ENCODE measurements around the gene ATF1.
"Not testable (repeated sequence)": the region's sequence is repeated elsewhere in the genome, so short reads cannot be mapped to it uniquely, and the experiment has no call there.

Gene ATF1

GRCh38 chr12:50840809-50841487 lies 77.0 kb downstream of the ATF1 start:
- Mint-ChIP-seq H3K4me3 (no peak overlapping the region), H3K27ac (no peak overlapping the region), H3K36me3 (ENCODE audit: low read depth) (no peaks in the 10 kb centered on the region), H3K4me1 (no peaks in the 10 kb centered on the region), H3K9me3 (peaks cover 14% of the 10 kb centered on the region), H3K27me3 (ENCODE audit: low read depth) (peaks cover 4% of the 10 kb centered on the region)
- no peak for TF ChIP-seq CTCF (IDR thresholded peaks at IDR 0.05; ENCODE audit: unreplicated experiment in 3 of 3)

DNA sequence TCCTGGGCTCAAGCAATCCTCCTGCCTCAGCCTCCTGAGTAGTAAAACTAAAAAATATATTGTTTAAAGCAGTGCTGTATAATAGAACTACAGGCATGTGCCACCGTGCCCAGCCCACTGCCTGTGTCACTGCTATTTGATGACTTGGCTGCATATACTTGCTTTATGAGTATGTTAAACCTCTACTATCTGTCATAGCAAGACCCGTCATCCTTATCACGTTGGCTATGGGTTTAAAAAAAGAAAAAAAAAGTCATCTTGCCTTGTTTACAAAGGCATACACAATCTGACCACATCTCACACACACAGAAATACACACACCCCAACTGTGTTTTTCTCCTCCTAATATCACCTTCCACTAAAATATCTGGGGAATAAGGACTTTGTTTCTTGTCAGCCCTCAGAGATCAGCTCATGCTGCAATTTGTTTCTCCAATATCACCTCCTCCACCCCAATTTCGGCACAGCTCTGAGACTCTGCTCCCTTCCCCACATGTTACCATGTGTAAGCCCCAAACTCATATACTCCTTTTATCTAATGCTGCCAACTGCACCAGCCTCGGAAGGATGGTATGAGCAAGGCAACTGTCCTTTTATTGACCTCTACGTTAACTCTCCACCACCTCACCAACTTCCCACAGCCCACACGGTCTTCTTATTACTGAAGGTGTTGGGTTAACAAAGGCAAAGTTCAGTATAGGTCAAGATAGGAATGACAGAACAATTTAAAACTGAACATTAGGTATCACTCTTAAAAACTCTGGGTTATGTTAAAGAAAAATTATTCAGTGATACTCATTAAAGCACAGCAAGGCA lies 78.0 kb downstream of the ATF1 start:
- H3K27me3 Mint-ChIP-seq (ENCODE audit: low read depth): peaks cover 4% of the 10 kb centered on the region
- H3K9me3 Mint-ChIP-seq: peaks cover 11% of the 10 kb centered on the region
- no peak overlapping the region for H3K4me3 Mint-ChIP-seq
- H3K36me3 Mint-ChIP-seq (ENCODE audit: low read depth): no peaks in the 10 kb centered on the region
- no peaks in the 10 kb centered on the region for H3K4me1 Mint-ChIP-seq
- no peak overlapping the region for H3K27ac Mint-ChIP-seq
- TF ChIP-seq CTCF (IDR thresholded peaks at IDR 0.05; ENCODE audit: unreplicated experiment in 3 of 3): no peak

DNA sequence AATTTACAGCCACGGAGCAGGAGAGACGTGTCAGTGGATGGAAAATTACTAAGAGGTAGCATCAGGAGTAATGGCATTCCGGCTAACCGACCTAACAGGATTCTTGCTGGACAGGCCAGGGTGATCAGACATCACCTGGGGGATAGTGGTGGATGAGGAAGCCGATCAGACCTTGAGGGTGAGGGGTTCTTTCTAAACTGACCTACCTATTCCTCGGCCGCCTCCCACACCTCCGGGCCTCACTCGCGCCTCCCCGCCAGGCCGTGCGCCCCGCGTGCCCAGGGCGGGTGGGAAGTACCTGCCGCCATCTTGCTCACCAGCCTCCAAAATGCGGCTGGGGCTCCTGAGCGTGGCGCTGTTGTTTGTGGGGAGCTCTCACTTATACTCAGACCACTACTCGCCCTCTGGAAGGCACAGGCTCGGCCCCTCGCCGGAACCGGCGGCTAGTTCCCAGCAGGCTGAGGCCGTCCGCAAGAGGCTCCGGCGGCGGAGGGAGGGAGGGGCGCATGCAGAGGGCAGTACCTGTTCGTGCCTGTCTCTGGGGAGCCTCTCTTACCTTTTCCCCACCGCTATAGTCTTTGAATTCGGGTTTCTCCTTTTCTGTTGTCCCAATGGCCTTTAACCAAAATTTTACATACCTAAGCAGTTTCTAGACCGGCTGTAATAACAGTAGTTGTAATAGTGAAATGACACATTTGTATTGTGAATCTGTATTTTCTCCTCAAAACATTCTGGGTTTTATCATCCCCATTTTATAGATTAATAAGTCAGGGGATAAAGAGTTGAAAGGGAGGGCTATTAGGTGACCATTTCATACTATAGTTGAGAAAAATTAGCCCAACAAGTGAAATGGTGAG lies 79.0 kb downstream of the ATF1 start, which contains the start of gene TMPRSS12:
TMPRSS12 (plus strand) TSS at position 290 of the 857 bp plus-strand sequence; CDS start at position 329, 39 bp downstream.
- Mint-ChIP-seq H3K4me1 (no peaks in the 10 kb centered on the region), H3K9me3 (peaks cover 11% of the 10 kb centered on the region), H3K36me3 (ENCODE audit: low read depth) (no peaks in the 10 kb centered on the region), H3K27me3 (ENCODE audit: low read depth) (peaks cover 4% of the 10 kb centered on the region), H3K27ac (no peak within 1 kb of the TSS), H3K4me3 (no peak within 1 kb of the TSS)
- TF ChIP-seq CTCF (IDR thresholded peaks at IDR 0.05; ENCODE audit: unreplicated experiment in 3 of 3): no peak

- peaks cover 7% of the 10 kb centered on the region for H3K27me3 Mint-ChIP-seq (ENCODE audit: low read depth)
- peaks cover 15% of the 10 kb centered on the region for H3K4me1 Mint-ChIP-seq
- no peak for TF ChIP-seq CTCF (IDR thresholded peaks at IDR 0.05; ENCODE audit: unreplicated experiment in 3 of 3)
- no peaks in the 10 kb centered on the region for H3K36me3 Mint-ChIP-seq (ENCODE audit: low read depth)
- peaks cover 11% of the 10 kb centered on the region for H3K9me3 Mint-ChIP-seq
- H3K27ac Mint-ChIP-seq: no peak overlapping the region
- no peak overlapping the region for H3K4me3 Mint-ChIP-seq
These were observed 81.2 kb downstream of the ATF1 start for GRCh38 chr12:50845021-50845647.

DNA sequence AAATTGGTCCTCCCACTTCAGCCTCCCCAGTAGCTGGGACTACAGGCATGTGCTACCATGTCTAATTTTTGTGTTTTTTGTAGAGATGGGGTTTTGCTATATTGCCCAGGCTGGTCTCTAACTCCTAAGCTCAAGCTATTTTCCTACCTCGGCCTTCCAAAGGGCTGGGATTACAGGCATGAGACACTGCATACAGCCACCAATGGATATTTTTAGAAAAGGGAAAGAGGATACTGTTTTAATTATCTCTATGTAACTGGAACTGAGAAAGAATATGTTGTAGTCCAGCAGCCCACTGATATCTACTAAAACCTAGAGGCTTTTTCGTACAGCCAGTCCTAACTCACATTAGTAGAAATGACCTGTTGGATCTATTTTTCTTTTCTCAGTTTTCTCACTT lies 85.1 kb downstream of the ATF1 start:
- Mint-ChIP-seq H3K4me3 (no peak overlapping the region), H3K27ac (no peak overlapping the region), H3K4me1 (peaks cover 15% of the 10 kb centered on the region), H3K27me3 (ENCODE audit: low read depth) (peaks cover 3% of the 10 kb centered on the region), H3K36me3 (ENCODE audit: low read depth) (no peaks in the 10 kb centered on the region), H3K9me3 (peaks cover 12% of the 10 kb centered on the region)
- TF ChIP-seq CTCF (IDR thresholded peaks at IDR 0.05; ENCODE audit: unreplicated experiment in 3 of 3): no peak

DNA sequence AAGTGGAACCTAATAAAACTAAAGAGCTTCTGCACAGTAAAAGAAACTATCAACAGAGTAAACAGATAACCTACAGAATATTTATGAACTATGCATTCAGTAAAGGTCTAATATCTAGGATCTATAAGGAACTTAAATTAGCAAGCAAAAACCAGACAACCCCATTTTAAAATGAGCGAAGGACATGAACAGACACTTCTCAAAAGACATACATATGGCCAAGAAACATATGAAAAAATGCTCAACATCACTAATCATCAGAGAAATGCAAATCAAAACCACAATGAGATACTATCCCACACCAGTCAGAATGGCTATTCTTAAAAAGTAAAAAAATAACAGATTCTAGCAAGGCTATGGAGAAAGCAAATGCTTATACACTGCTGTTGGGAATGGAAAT lies 91.3 kb downstream of the ATF1 start:
- not testable (repeated sequence) for H3K36me3 Mint-ChIP-seq (ENCODE audit: low read depth)

DNA sequence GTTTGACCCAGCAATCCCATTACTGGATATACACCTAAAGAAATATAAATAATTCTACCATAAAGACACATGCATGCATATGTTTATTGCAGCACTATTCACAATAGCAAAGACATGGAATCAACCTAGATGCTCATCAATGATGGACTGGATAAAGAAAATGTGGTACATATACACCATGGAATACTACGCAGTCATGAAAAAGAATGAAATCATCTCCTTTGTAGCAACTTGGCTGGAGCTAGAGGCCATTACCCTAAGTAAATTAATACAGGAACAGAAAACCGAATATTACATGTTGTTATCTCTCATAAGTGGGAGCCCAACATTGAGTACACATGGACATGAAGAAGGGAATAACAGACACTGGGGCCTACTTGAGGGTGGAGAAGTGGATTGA lies 91.8 kb downstream of the ATF1 start:
- H3K4me3 Mint-ChIP-seq; H3K36me3 Mint-ChIP-seq (ENCODE audit: low read depth); H3K27me3 Mint-ChIP-seq (ENCODE audit: low read depth); H3K4me1 Mint-ChIP-seq; H3K27ac Mint-ChIP-seq: not testable (repeated sequence)
- peaks cover 21% of the 10 kb centered on the region for H3K9me3 Mint-ChIP-seq

More for the DNA sequence above, 91.3 kb downstream of the ATF1 start:
- H3K9me3 Mint-ChIP-seq: peaks cover 21% of the 10 kb centered on the region
- not testable (repeated sequence) for H3K4me1 Mint-ChIP-seq; H3K27ac Mint-ChIP-seq; H3K4me3 Mint-ChIP-seq; H3K27me3 Mint-ChIP-seq (ENCODE audit: low read depth)

Data from nephron (organoid).